Activated CD4-positive, alpha-beta T cell treated with anti-CD3 and anti-CD28 coated beads, Interleukin-2, amount 50 U/mL, for 4 hours (primary cell): ENCODE data around the gene CPXM2.

Experiments
- DNase-seq, 2 experiments: peaks; one replicate each; pipeline ENCODE4 v3.0.0-alpha.2; 2020

CPXM2 gene

DNA sequence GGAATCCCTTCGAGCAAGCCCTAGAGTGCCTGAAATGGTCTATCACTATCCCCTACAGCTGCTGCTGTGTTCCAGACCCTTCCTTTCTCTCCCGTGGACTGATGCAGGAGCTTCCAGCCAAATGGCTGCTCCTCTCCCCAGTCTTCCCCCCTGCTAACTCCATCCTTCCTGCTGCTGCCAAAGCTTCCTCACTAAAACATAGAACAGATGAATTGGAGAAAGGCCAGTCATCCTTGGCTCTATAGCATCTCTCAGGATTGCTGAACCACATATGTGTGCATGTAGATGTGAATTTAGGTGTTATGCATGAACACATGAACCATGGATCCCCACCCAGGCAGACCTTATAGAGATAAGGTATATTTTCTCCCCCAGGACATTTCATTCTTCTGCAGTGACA lies 164.8 kb downstream of the CPXM2 start:
- DNase-seq = no peak

GRCh38 chr10:123726381-123726780 lies 165.2 kb downstream of the CPXM2 start:
- DNase-seq = no peak

- no peak for DNase-seq
Observed at GRCh38 chr10:123724747-123725146, 166.9 kb downstream of the CPXM2 start.

GRCh38 chr10:123722351-123722750 lies 169.3 kb downstream of the CPXM2 start:
- DNase-seq = no peak

DNA sequence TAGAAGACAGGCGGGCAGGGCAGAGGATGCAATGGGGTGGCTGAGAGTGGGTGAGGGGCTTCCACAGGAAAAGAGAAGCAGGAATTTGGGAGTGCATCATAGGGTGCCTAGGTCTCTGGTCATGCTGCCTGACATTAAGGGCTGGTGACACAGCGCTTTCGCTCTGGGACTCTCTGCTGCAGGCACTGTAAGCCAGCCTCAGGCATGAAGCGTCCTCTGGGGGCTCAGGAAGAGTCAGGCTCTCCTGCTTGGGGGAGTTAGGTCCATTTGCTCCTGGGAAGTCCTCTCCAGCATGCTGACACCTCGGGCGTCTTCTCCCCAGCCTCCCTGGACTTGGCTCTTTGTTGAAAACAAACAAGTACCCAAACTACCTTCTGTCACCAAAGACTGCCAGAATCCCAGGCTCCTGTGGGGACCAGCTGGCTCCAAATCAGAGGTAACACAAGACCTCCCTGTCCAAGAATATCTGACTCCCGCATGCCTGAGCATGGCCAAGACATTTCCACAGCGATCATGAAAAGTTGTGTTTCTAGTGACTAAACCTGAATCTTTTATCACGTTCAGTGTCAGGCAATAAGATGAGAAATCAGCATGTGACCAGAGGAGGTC lies 170.1 kb downstream of the CPXM2 start:
- no peak for DNase-seq

- DNase-seq = no peak
Observed at GRCh38 chr10:123720536-123720935, 171.1 kb downstream of the CPXM2 start.

- DNase-seq = no peak
Observed at GRCh38 chr10:123718544-123719060, 173.0 kb downstream of the CPXM2 start.

DNA sequence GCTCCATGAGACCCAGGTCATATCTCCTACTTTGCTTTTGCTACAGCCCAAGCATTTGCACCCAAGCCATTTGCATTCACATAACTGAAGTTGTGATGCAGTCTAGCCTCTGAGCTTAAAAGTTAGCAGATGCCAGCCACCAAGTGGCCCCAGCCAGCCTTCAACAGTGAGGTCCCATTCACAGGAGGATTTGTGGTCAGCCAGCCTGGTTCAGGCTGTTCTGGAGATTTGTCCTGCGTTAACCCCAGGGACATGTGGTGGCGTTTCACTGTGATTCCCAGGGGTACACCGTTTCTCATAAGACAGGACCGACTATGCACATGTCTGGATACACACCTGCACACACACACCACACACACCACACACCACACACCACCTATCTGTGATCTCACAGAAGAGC lies 174.3 kb downstream of the CPXM2 start:
- DNase-seq = no peak

DNA sequence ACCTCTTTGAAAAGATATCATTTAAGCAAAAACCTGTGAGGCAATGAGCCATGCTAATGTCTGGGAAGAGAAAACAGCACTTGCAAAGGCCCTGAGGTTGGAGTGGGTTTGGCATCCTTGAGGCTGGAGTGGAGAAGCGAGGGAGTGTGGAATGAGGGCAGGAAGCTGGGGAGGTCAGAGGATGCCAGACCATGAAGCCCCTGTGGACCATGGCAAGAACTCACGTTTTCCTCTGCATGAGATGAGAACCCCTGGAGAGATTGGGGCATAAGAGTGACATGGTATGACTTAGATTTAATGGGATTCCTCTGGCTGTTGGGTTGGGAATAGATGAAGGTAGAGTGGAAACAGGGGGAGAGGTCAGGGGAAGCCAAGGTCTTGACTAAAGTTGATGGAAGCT lies 176.1 kb downstream of the CPXM2 start:
- DNase-seq = no peak

DNA sequence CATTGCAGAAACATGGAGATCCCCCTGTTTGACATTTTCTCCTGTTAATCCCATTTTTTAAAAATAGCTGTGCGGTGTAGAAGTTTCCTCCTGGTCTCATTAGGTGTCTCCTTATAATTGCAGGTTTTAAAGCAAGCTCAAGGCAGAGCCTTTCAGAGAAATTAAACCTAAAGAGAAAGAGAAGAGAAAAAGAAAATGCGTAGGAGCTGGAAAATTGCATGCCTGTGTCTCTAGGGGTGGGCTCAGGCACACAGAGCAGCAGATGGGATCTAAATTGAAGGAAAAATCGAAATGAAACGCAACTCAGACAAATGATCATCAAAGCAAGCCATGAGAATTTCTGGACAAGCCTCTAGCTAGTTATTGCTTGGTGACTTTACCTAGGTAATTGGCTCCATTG lies 185.4 kb downstream of the CPXM2 start:
- DNase-seq = no peak

GRCh38 chr10:123704812-123705211 lies 186.8 kb downstream of the CPXM2 start:
- DNase-seq = no peak

- no peak for DNase-seq
Observed at GRCh38 chr10:123704076-123704475, 187.5 kb downstream of the CPXM2 start.

GRCh38 chr10:123703195-123703790 lies 188.3 kb downstream of the CPXM2 start:
- DNase-seq = no peak
